ENCODE measurements around the gene SCAMP1. TPM values are rescaled to one million over a fixed set of nuclear protein-coding genes. Genes with fewer than 3 reads are reported as not detected.
A peak's percentile ranks its signal among the peaks of the same experiment; 100 is the strongest.

Gene SCAMP1
- total RNA-seq, 1 experiment from 2014 or later, result 28.7 TPM

GRCh38 chr5:78475370-78475769 is 115.0 kb downstream of the SCAMP1 start:
- CTCF ChIA-PET, result no interaction called here
- BruUV-seq (replicated peaks), result no TSS peak
- Histone ChIP-seq H3K36me3 (ENCODE audit: insufficient read depth, low read length, poor library complexity, severe bottlenecking) (no peaks in the 10 kb centered on the region), H3K4me1 (ENCODE audit: insufficient read depth, low read length, poor library complexity, severe bottlenecking) (no peaks in the 10 kb centered on the region), H3K27me3 (replicated peaks; ENCODE audit: insufficient read depth, low read depth, low read length, poor library complexity) (no peaks in the 10 kb centered on the region), H3K4me3 (ENCODE audit: low read depth, low read length, poor library complexity, severe bottlenecking) (no peak overlapping the region), H3K9me3 (ENCODE audit: low read depth, low read length, poor library complexity, severe bottlenecking) (no peaks in the 10 kb centered on the region), H3K27ac (ENCODE audit: low read depth, low read length, poor library complexity, severe bottlenecking) (no peak overlapping the region)
- intact Hi-C loops (cut with micrococcal nuclease; ENCODE audit: unreplicated experiment), result loop anchor here (10.0 kb wide), 2 partner anchors 159 to 409 kb away; no protein-coding TSS in a partner anchor
- DNase-seq (ENCODE audit: low spot score), result no peak
- TF ChIP-seq EZH2 (IDR thresholded peaks at IDR 0.05; ENCODE audit: borderline replicate concordance, low read depth, low read length, poor library complexity, severe bottlenecking), result no peak
- TF ChIP-seq, protein P1, sequence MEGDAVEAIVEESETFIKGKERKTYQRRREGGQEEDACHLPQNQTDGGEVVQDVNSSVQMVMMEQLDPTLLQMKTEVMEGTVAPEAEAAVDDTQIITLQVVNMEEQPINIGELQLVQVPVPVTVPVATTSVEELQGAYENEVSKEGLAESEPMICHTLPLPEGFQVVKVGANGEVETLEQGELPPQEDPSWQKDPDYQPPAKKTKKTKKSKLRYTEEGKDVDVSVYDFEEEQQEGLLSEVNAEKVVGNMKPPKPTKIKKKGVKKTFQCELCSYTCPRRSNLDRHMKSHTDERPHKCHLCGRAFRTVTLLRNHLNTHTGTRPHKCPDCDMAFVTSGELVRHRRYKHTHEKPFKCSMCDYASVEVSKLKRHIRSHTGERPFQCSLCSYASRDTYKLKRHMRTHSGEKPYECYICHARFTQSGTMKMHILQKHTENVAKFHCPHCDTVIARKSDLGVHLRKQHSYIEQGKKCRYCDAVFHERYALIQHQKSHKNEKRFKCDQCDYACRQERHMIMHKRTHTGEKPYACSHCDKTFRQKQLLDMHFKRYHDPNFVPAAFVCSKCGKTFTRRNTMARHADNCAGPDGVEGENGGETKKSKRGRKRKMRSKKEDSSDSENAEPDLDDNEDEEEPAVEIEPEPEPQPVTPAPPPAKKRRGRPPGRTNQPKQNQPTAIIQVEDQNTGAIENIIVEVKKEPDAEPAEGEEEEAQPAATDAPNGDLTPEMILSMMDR (conservative IDR thresholded peaks at IDR 0.05; ENCODE audit: low read depth, low read length), result no peak
- POLR2A ChIA-PET (ENCODE audit: low non-redundant PET), result no interaction called here

- no peak overlapping the region for H3K4me3 ChIP-seq (ENCODE audit: low read depth, low read length, poor library complexity, severe bottlenecking)
- no peak for DNase-seq (ENCODE audit: low spot score)
- ChIA-PET POLR2A (ENCODE audit: low non-redundant PET) (no interaction called here), CTCF (no interaction called here)
- H3K9me3 ChIP-seq (ENCODE audit: low read depth, low read length, poor library complexity, severe bottlenecking), result no peaks in the 10 kb centered on the region
- H3K27ac ChIP-seq (ENCODE audit: low read depth, low read length, poor library complexity, severe bottlenecking), result no peak overlapping the region
- H3K36me3 ChIP-seq (ENCODE audit: insufficient read depth, low read length, poor library complexity, severe bottlenecking), result no peaks in the 10 kb centered on the region
- intact Hi-C loops (cut with micrococcal nuclease; ENCODE audit: unreplicated experiment), result loop anchor here (10.0 kb wide), 2 partner anchors 158 to 408 kb away; no protein-coding TSS in a partner anchor
- no peak for TF ChIP-seq EZH2 (IDR thresholded peaks at IDR 0.05; ENCODE audit: borderline replicate concordance, low read depth, low read length, poor library complexity, severe bottlenecking)
- TF ChIP-seq, protein P1 (conservative IDR thresholded peaks at IDR 0.05; ENCODE audit: low read depth, low read length), result no peak
- no peaks in the 10 kb centered on the region for H3K4me1 ChIP-seq (ENCODE audit: insufficient read depth, low read length, poor library complexity, severe bottlenecking)
- no peaks in the 10 kb centered on the region for H3K27me3 ChIP-seq (replicated peaks; ENCODE audit: insufficient read depth, low read depth, low read length, poor library complexity)
- TSS peak; percentile 25 for BruUV-seq (replicated peaks)
Measured at GRCh38 chr5:78476795-78477194, 116.4 kb downstream of the SCAMP1 start.

- intact Hi-C loops (cut with micrococcal nuclease; ENCODE audit: unreplicated experiment), result no loop called here
- TF ChIP-seq, protein P1 (conservative IDR thresholded peaks at IDR 0.05; ENCODE audit: low read depth, low read length), result no peak
- no peak for TF ChIP-seq EZH2 (IDR thresholded peaks at IDR 0.05; ENCODE audit: borderline replicate concordance, low read depth, low read length, poor library complexity, severe bottlenecking)
- POLR2A ChIA-PET (ENCODE audit: low non-redundant PET), result no interaction called here
- no TSS peak for BruUV-seq (replicated peaks)
- Histone ChIP-seq H3K4me1 (ENCODE audit: insufficient read depth, low read length, poor library complexity, severe bottlenecking) (no peaks in the 10 kb centered on the region), H3K27ac (ENCODE audit: low read depth, low read length, poor library complexity, severe bottlenecking) (no peak overlapping the region), H3K27me3 (replicated peaks; ENCODE audit: insufficient read depth, low read depth, low read length, poor library complexity) (no peaks in the 10 kb centered on the region), H3K36me3 (ENCODE audit: insufficient read depth, low read length, poor library complexity, severe bottlenecking) (no peaks in the 10 kb centered on the region), H3K4me3 (ENCODE audit: low read depth, low read length, poor library complexity, severe bottlenecking) (no peak overlapping the region), H3K9me3 (ENCODE audit: low read depth, low read length, poor library complexity, severe bottlenecking) (no peaks in the 10 kb centered on the region)
- no peak for DNase-seq (ENCODE audit: low spot score)
- CTCF ChIA-PET, result interaction anchor here (0.6 kb wide), 1 partner anchor 10 kb away, joined by 7 read pairs; no protein-coding TSS in a partner anchor
Measured at GRCh38 chr5:78482948-78483347, 122.5 kb downstream of the SCAMP1 start.

Measured in A673 (cell line).